NCI-H2196 (cell line): ENCODE measurements around the gene ZSWIM5.
A peak's percentile ranks its signal among the peaks of the same experiment; 100 is the strongest.
"Not testable (repeated sequence)": the region's sequence is repeated elsewhere in the genome, so short reads cannot be mapped to it uniquely, and the experiment has no call there.

ENCODE experiments used
- DNase-seq: peaks from one replicate; lab custom pipeline; 2025; ENCODE audit not compliant: unreplicated experiment; lab: John Stamatoyannopoulos, UW

ZSWIM5 gene

DNA sequence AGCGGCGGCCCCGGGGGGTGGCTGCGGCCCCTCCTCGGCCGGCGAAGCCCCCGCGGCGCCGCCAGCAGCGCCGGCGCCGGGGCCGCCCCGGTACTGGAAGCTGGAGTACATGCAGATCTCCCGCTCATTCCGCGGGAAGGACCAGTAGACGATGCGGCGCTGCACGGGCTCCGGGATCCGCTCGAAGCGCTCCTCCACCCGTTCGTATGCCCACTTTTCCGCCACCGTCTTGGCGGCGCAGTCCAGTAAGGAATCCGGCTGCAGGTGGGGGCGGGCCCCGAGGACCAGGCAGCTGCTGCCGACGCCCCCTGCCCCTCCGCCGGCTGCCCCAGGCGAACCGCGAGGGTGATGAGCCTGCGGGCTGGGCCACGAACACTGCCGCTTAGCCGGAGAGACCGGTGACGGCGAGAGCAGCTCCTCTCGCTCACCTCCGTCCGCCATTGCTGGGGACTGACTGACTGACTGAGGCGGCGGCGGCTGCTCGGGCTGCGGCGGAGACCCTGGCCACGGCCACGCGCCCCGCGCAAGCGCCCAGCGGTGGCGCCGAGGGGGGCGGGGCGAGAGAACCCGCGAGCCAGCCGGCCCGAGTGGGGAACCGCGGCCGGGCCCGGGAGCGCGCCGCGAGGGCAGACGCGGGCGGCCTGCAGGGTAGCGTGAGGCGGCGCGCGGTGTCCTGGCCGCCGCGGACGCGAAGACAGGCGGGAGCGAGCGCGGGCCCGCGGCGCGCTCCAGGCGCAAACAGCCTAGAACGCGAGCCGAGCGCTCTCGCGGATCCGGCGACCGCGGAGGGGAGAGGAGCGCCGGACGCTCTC lies at the start of gene ZSWIM5:
TSS of gene ZSWIM5 (minus strand) at position 696 of the 812 bp plus-strand sequence. CDS start at position 441, 255 bp downstream.
- DNase-seq, result peak; percentile 85

DNA sequence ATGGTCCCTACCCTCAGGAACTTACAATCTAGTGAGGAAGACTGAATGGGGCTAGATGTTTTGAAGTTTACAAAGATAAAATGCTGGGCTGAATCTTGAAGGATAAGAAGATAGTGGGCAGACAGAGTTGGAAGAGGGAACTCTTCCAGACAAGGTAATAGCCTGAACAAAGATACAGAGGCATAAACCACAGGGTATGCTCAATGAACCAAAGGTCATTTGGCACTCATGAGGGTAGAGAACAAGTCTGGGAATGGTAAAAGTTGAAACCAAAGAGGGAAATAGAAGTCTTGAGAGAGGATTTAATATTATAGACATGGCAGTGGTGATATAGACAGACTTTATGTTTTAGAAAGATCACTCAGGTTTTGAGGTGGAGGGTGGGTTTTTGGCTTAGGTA lies 48.1 kb upstream of the ZSWIM5 start:
- no peak for DNase-seq

DNA sequence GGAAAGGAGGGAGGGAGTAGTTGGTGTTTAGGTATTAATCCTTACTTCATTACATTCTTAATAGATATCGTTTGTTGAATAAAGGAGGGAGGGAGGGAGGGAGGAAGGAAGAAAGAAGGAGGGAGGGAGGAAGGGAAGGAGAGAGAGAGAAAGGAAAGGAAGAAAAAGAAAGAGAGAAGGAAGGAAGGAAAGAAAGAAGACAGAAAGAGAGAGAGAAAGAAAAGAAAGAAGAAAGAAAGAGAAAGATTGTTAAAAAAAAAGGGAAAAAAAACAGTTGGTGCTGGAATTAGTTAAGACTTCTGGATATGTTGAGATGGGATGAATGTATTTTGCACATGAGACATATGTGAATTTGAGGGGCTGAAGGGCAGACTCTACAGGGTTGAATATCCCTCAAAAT lies 44.1 kb upstream of the ZSWIM5 start:
- no peak for DNase-seq

DNA sequence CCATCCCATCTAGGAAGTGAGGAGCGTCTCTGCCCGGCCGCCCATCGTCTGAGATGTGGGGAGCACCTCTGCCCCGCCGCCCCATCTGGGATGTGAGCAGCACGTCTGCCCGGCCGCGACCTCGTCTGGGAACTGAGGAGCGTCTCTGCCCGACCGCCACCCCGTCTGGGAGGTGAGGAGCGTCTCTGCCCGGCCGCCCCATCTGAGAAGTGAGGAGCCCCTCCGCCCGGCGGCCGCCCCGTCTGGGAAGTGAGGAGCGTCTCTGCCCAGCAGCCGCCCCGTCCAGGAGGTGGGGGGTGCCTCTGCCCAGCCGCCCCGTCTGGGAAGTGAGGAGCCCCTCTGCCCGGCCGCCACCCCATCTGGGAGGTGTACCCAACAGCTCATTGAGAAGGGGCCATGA lies 41.6 kb upstream of the ZSWIM5 start:
- DNase-seq, result not testable (repeated sequence)

DNA sequence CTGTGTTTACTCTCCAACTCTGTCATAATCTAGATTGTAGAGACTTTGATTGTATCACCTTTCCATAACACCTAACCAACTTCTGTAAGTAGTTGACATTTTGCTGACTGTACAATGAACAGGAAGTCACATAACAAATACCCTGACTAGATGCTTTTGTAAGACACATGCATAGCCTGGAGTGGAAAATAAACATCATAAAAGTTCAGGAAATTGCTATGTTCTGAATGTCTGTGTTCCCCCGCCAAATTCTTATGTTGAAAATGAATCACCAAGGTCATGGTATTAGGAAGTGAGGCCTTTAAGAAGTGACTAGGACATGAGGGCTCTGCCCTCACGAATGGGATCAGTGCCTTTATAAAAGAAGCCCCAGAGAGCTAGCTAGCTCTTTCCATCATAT lies 40.4 kb upstream of the ZSWIM5 start:
- no peak for DNase-seq

DNA sequence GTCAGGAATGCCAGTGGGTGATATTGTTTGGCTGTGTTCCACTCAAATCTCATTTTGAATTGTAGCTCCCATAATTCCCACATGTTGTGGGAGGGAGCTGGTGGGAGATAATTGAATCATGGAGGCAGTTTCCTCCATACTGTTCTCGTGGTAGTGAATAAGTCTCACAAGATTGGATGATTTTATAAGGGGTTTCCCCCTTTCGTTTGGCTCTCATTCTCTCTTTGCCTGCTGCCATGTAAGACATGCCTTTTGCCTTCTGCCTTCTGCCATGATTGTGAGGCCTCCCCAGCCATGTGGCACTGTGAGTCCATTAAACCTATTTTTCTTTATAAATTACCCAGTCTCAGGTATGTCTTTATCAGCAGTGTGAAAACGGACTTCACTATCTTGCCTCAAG lies 40.0 kb upstream of the ZSWIM5 start:
- not testable (repeated sequence) for DNase-seq

DNA sequence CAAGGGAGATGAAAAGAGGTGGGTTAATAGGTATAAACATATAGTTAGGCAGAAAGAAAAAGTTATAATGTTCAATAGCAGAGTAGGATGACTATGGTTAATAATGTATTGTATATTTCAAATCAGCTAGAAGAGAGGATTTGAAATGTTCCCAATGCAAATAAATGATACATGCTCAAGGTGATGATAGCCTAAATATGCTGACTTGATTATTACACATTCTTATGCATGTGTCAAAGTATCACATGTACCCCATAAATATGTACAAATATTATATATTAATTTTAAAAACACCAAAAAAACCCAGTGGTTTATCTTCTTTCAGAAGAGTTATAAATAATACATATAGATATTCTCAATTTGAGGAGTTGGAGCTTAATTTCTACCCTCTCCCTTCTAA lies 38.3 kb upstream of the ZSWIM5 start:
- DNase-seq, result no peak

DNA sequence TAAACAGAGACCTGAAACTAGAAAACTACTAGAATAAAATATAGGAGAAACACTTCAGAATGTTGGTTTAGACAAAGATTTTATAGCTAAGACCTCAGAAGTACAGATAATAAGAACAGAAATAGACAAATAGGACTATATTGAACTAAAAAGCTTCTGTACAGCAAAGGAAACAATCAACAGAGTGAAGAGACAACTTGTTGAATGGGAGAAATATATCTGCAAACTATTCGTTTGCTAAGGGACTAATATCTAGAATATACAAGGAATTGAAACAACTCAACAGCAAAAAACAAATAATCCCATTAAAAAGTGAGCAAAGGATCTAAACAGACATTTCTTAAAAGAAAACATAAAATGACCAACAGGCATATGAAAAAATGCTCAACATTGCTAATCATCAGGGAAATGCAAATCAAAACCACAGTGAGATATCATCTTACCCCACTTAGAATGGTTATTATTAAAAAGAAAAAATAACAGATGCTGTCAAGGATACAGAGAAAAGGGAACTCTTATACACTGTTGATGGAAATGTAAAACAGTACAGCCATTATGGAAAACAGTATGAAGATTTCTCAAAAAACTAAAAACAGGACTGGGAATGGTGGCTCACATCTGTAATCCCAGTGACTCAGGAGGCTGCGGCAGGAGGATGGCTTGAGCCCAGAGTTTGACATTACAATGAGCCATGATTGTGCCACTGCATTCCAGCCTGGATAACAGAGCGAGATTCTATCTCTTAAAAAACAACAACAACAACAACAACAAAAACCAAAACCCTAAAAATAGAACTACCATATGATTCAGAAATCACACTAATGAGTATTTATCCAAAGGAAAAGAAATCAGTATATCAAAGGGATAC lies 37.3 kb upstream of the ZSWIM5 start:
- DNase-seq, result no peak

DNA sequence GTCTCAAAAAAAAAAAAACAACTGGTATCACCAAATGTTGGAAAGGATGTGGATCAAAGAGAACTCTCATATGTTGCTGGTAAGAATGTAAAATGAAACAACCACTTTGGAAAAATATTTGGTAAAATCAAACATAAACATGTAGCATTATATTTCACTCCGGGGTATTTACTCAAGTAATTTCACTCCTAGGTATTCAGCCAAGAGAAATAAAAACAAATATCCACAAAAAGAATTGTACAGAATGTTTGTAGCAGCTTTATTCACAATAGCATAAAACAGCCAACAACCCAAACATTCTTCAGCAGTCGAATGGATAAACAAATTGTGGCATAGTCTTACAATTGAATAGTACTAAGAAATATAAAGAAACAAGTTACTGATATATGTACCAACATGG lies 32.4 kb upstream of the ZSWIM5 start:
- no peak for DNase-seq

DNA sequence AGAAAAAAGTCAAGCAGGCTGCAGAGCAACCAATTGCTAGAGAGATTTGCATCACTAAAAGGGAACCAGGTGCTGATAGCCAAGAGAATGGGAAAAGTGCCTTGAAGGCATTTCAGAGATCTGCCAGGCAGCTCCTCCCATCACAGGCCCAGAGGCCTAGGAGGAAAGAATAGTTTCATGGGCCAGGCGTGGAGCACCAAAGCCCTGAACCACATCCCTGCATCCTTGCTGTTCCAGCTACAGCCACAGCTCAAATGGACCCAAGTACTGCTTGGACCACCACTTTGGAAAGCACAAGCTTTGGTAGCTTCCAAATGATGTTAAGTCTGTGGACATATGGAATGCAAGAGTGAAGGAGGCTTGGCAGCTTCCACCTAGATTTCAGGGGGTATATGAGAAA lies 29.7 kb upstream of the ZSWIM5 start:
- no peak for DNase-seq

DNA sequence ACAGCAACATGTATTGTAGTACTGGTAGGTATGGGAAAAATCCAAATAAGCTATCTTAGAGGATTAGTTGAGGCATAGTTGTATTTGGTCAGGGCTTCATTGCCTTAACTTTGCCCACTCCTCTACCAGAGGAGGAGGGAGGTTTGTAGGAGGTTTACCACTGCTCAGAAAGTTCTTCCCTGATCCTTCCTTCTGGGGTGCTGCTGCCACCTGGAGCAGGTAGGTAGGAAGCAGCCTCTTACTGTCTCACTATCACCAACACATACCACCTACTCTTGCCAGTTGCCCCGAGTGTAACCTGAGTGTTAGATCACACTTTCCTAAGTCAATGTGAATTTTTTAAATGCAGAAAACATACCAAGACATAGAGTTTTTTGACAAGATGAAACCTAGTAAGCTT lies 24.1 kb upstream of the ZSWIM5 start:
- peak; percentile 7 for DNase-seq

DNA sequence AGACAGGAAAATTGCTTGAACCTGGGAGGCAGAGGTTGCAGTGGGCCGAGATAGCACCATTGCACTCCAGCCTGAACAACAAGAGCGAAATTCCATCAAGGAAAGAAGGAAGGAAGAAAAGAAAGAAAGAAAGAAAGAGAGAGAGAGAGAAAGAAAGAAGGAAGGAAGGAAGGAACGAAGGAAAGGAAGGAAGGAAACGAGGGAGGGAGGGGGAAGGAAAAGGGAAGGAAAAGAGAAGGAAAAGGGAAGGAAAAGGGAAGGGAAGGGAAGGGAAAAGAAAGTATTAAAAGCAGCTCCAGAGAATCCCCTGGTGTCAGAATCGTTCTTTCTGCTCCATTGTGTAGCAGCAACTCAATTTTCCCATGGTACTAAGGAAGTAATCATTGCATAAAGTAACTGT lies 19.2 kb upstream of the ZSWIM5 start:
- no peak for DNase-seq

DNA sequence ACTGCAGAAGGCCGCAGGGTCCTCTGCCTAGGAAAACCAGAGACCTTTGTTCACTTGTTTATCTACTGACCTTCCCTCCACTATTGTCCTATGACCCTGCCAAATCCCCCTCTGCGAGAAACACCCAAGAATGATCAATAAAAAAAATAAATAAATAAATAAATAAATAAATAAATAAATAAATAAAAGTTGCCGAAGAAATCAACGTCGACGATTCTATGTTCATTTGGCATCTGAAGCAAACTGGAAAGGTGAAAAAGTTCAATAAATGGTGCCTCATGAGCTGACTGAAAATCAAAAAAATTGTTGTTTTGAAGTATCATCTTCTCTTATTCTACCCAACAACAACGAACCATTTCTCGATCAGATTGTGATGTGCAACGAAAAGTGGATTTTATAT lies 17.3 kb upstream of the ZSWIM5 start:
- DNase-seq, result not testable (repeated sequence)

DNA sequence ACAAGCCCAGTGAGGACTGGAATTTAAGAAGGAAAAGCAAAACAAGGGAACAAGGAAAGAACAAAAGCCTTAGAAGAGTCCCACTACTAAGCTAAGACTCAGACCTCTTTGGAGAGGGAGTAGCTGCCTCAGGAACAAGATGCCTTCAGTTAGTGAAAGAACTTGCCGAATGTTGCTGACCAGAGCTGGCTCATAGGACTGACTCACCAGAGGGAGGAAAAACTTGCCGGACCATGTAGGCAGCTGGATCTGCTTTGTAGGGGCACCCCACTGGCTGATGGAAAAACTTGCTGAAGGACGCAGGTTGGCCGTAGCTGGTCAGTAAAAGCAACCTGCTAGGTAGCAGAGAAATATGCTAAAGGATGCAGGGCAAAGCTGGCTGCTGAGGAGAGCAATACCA lies 15.3 kb upstream of the ZSWIM5 start:
- no peak for DNase-seq

DNA sequence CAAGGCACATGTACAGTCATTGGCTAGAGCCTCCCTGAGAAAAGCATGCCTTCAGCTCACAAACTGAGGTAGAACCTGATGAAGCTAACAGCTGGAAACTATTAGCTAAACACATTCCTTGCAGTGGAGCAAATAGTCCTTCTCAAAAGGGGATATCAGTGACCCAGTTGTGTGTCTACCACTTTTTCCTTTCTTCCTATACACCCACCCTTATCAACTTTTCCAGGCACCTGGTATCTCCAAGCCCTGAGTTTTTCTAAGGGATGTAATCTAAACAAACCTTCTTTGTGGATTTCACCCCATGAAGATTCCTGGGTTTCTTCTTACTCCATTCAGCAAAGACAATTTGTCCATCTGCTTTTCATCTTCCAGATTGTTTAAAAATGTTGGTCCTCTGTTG lies 10.5 kb upstream of the ZSWIM5 start:
- DNase-seq, result no peak

DNA sequence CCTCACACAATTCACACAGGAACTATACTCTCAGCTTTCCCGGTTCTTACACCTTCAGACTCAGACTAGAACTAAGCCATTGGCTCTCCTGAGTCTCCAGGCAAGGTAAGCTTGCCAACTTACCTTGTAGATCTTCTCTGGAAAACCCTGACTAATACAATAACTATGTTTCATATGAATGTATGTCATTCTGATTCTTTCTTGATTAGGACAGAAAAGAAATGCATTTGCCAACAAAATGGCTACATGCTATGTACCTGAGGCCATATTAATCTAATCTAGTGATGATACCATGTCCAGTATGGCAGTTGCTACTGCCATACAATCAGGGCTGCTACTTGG lies 9.8 kb upstream of the ZSWIM5 start:
- DNase-seq, result no peak

DNA sequence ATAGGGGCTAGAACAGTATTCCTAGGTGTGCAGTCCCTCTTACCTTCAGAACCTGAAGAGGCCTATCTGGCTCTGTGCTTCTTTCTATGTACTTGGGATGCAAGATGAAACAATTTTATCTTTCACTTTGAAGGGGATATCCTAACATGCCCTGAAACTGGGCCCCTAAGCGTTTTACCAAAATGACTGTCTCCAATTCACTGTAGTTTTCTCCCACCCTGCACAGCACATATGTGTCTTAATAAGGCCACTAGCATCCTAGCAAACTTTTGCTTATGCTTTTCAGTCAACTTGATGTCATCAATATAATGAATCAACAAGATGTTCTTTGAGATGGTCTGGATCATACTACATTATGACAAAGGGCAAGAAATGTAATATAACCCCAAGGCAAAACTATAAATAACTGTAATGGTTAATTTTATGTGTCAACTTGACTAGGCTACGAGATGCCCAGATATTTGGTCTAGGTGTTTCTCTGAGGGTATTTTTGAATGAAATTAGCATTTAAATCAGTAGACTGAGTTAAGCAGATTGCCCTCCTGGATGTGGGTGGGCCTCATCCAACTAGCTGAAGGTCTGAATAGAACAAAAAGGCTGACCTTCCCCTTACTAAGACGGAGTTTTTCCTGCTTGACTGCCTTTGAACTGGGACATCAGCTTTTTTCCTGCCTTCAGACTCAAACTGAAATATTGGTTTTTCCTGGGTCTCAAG lies 9.2 kb upstream of the ZSWIM5 start:
- DNase-seq, result no peak

DNA sequence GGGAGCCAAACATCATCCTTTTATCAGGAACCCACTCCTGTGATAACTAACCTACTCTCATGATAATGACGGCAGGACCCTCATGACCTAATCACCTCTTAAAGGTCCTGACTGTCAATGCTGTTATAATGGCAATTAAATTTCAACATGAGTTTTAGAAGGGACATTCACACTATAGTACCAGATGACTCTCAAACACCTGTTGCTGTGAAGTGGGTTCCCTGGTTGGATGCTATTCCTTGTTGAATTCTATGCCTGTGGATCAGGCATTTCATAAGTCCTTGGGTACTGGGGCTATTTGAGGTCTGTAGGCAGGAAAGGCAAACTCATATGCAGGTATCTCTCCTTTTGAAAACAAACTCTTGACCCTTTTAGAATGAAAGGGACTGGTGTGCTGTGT lies 7.5 kb upstream of the ZSWIM5 start:
- no peak for DNase-seq

DNA sequence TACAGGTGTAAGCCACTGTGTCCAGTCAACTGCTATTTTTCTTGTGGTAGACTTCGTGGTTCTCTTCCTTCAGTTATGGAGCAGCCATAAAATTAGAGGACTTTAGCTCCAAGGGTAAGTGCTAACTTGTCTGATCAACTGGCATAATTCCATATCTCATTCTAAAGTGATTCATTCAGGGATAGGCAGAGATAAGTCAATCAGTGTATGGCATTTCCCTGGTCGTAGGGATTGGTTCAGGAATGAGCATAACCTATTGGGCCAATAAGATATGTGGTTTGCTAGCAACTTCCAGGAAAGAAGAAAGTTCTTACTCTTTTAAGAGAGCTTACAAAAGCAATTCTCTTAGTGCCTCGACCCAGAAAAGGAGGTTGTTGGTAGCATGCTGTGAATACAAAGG lies 4.7 kb upstream of the ZSWIM5 start:
- no peak for DNase-seq

DNA sequence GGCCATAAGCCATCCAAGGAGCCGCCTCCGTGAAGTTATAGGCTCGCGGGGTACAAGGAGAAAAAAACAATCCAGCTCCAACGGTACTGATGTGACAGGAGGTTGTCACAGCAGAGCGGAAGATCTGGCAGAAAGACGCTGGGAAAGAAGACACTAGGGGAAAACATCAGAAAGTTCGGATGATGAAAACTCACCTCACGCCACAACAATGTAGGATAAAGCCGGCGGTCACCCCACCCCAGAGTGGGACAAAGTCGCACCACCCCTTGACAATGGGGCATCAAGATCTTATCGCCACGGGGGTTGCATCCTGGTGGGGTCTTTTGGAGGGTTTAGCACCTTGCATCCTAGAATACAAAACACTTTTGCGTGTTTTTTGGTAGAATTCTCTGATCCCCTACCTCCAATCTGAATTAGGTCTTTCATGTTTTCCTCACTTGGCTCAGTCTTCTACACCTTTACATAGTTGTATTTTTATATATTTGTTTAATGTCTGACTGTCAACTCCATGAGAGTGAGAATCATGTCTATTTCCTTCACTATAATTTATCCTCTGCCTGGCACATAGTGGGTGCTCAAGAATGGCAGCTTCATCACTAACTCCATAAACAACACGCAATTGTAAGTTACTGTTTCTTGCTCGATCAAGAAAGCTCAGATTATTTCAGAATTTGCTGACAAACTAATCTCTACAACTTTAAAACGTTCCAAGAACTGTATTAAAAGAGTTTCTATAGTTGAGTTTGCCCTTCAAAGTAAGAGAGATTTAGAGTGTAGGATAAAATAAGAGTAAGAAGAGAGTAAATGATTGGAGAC lies 611 bp upstream of the ZSWIM5 start:
- DNase-seq, result no peak
